ENCODE measurements around the gene GREB1L.

Gene GREB1L

GRCh38 chr18:21386523-21387240 lies 144.7 kb downstream of the GREB1L start:
- Histone ChIP-seq H3K4me1 (ENCODE audit: control insufficient read depth in 1 of 2, insufficient read depth in 1 of 2, low read depth in 1 of 2, low read length in 1 of 2) (no peaks in the 10 kb centered on the region), H3K4me3 (ENCODE audit: low read depth in 1 of 2, low read length in 1 of 2) (no peak overlapping the region), H3K9me3 (no peaks in the 10 kb centered on the region), H3K27me3 (peaks cover 22% of the 10 kb centered on the region), H3K27ac (no peak overlapping the region), H3K36me3 (no peaks in the 10 kb centered on the region)
- TF ChIP-seq, protein P1, sequence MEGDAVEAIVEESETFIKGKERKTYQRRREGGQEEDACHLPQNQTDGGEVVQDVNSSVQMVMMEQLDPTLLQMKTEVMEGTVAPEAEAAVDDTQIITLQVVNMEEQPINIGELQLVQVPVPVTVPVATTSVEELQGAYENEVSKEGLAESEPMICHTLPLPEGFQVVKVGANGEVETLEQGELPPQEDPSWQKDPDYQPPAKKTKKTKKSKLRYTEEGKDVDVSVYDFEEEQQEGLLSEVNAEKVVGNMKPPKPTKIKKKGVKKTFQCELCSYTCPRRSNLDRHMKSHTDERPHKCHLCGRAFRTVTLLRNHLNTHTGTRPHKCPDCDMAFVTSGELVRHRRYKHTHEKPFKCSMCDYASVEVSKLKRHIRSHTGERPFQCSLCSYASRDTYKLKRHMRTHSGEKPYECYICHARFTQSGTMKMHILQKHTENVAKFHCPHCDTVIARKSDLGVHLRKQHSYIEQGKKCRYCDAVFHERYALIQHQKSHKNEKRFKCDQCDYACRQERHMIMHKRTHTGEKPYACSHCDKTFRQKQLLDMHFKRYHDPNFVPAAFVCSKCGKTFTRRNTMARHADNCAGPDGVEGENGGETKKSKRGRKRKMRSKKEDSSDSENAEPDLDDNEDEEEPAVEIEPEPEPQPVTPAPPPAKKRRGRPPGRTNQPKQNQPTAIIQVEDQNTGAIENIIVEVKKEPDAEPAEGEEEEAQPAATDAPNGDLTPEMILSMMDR (IDR thresholded peaks at IDR 0.05): no peak

GRCh38 chr18:21387886-21388285 lies 145.9 kb downstream of the GREB1L start:
- Histone ChIP-seq H3K9me3 (no peaks in the 10 kb centered on the region), H3K4me3 (ENCODE audit: low read depth in 1 of 2, low read length in 1 of 2) (no peak overlapping the region), H3K36me3 (no peaks in the 10 kb centered on the region), H3K27ac (no peak overlapping the region), H3K4me1 (ENCODE audit: control insufficient read depth in 1 of 2, insufficient read depth in 1 of 2, low read depth in 1 of 2, low read length in 1 of 2) (no peaks in the 10 kb centered on the region), H3K27me3 (peaks cover 22% of the 10 kb centered on the region)
- TF ChIP-seq, protein P1 (IDR thresholded peaks at IDR 0.05): no peak

DNA sequence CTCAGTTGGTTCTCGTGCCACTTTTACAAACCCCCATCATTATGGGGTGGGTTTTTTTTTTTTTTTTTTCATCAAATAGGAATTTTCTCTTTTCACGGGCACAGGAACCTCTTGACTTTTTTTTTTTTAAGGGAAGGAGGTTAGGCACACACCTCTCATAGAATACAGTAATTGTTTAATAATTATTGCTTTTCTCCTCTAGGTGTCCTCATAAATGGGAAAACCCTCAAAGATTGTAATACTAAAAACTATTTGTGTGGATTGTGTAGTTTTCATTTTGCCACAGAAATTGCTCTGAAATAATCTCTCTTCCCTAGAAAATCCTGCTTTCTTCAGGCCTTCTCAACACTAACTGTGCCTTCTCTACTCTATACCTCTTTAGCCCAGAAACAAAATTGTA lies 147.3 kb downstream of the GREB1L start:
- TF ChIP-seq, protein P1 (IDR thresholded peaks at IDR 0.05): no peak
- H3K27me3 ChIP-seq: peaks cover 22% of the 10 kb centered on the region
- H3K9me3 ChIP-seq: no peaks in the 10 kb centered on the region
- H3K4me3 ChIP-seq (ENCODE audit: low read depth in 1 of 2, low read length in 1 of 2): no peak overlapping the region
- H3K27ac ChIP-seq: no peak overlapping the region
- H3K4me1 ChIP-seq (ENCODE audit: control insufficient read depth in 1 of 2, insufficient read depth in 1 of 2, low read depth in 1 of 2, low read length in 1 of 2): no peaks in the 10 kb centered on the region
- no peaks in the 10 kb centered on the region for H3K36me3 ChIP-seq

GRCh38 chr18:21389903-21390302 lies 147.9 kb downstream of the GREB1L start:
- Histone ChIP-seq H3K4me3 (ENCODE audit: low read depth in 1 of 2, low read length in 1 of 2) (no peak overlapping the region), H3K9me3 (no peaks in the 10 kb centered on the region), H3K27me3 (peaks cover 22% of the 10 kb centered on the region), H3K36me3 (no peaks in the 10 kb centered on the region), H3K27ac (no peak overlapping the region), H3K4me1 (ENCODE audit: control insufficient read depth in 1 of 2, insufficient read depth in 1 of 2, low read depth in 1 of 2, low read length in 1 of 2) (no peaks in the 10 kb centered on the region)
- TF ChIP-seq, protein P1 (IDR thresholded peaks at IDR 0.05): no peak

- H3K9me3 ChIP-seq: no peaks in the 10 kb centered on the region
- H3K27me3 ChIP-seq: peaks cover 19% of the 10 kb centered on the region
- H3K27ac ChIP-seq: no peak overlapping the region
Measured at GRCh38 chr18:21391074-21391673, 149.1 kb downstream of the GREB1L start.

More at GRCh38 chr18:21391074-21391673, 149.1 kb downstream of the GREB1L start:
- TF ChIP-seq, protein P1 (IDR thresholded peaks at IDR 0.05): no peak
- Histone ChIP-seq H3K4me3 (ENCODE audit: low read depth in 1 of 2, low read length in 1 of 2) (no peak overlapping the region), H3K4me1 (ENCODE audit: control insufficient read depth in 1 of 2, insufficient read depth in 1 of 2, low read depth in 1 of 2, low read length in 1 of 2) (no peaks in the 10 kb centered on the region), H3K36me3 (no peaks in the 10 kb centered on the region)

Data from neutrophil (primary cell).